HepG2 (cell line): ENCODE results near the gene AKT2. TPM values are rescaled to one million over a fixed set of nuclear protein-coding genes. Genes with fewer than 3 reads are reported as not detected.

Source experiments
- BHLHE40 ChIP-seq: IDR thresholded peaks from 2 replicates; pipeline ENCODE4 v1.6.1; 2011; ENCODE audit warnings: low read length, improper control_type of control experiment
- FOXA3 ChIP-seq: IDR thresholded peaks from 2 replicates; pipeline ENCODE4 v1.6.1; 2016; ENCODE audit warnings: missing genetic modification reagents, missing compliant biosample characterization
- MIER2 ChIP-seq: IDR thresholded peaks from 2 replicates; pipeline ENCODE4 v1.6.1; 2016; ENCODE audit warnings: missing biosample characterization, missing genetic modification reagents
- RBM39 ChIP-seq: fragments of 200-400 bp; formaldehyde crosslinking; IDR thresholded peaks from one replicate; pipeline ENCODE4 v1.6.1; 2018; ENCODE audit warnings: antibody characterized with exemption, mild to moderate bottlenecking, low read depth, low read length; ENCODE audit not compliant: poor library complexity, severe bottlenecking
- SMYD3 ChIP-seq: sonication (generic); formaldehyde crosslinking; IDR thresholded peaks from 2 replicates; pipeline ENCODE4 v1.8.1; 2023; ENCODE audit warnings: mild to moderate bottlenecking, missing genetic modification reagents
- SUZ12 ChIP-seq: fragments of 150-350 bp; IDR thresholded peaks from 2 replicates; pipeline ENCODE4 v1.6.1; 2014; ENCODE audit warnings: low read depth, low read length
- ZFP62 ChIP-seq: sonication (generic); formaldehyde crosslinking; IDR thresholded peaks from 2 replicates; pipeline ENCODE4 v1.4.0; 2020; ENCODE audit warnings: missing genetic modification reagents
- ZNF143 ChIP-seq: sonication (generic); formaldehyde crosslinking; IDR thresholded peaks from 2 replicates; pipeline ENCODE4 v1.4.0; 2020; ENCODE audit warnings: missing genetic modification reagents
- ZNF24 ChIP-seq: fragments of 450-650 bp; IDR thresholded peaks from 2 replicates; pipeline ENCODE4 v1.6.1; 2017; ENCODE audit warnings: antibody characterized with exemption, mild to moderate bottlenecking
- ZNF749 ChIP-seq: sonication (generic); formaldehyde crosslinking; IDR thresholded peaks from 2 replicates; pipeline ENCODE4 v1.8.0; 2022; ENCODE audit warnings: mild to moderate bottlenecking, missing genetic modification reagents, moderate library complexity, borderline replicate concordance
- ZNF768 ChIP-seq: sonication (generic); formaldehyde crosslinking; IDR thresholded peaks from 2 replicates; pipeline ENCODE4 v1.4.0; 2020; ENCODE audit warnings: missing genetic modification reagents
- ZNF777 ChIP-seq: sonication (generic); formaldehyde crosslinking; IDR thresholded peaks from 2 replicates; pipeline ENCODE4 v1.4.0; 2020; ENCODE audit warnings: missing genetic modification reagents
- ZNF850 ChIP-seq: sonication (generic); formaldehyde crosslinking; conservative IDR thresholded peaks from 2 replicates; pipeline ENCODE4 v1.9.0; 2021; ENCODE audit warnings: mild to moderate bottlenecking, missing genetic modification reagents
- polyA plus RNA-seq, 8 experiments: library from polyadenylated mRNA; depleted of rRNA in 3 of 8; stranded (reverse) in 7 of 8; unstranded in 1 of 8; fragments of >200 nt; fragmentation: Illumina TruSeq in 4 of 8; extraction: Trizol in 4 of 8; gene quantifications; 2 replicates each; pipeline versions ENCODE4 v1.2.1 to v1.2.3, GENCODE V29; 2011 to 2016; ENCODE audit warnings: low read depth in 4 of 8, missing spikeins in 1 of 8, mixed read lengths in 1 of 8; ENCODE audit not compliant: insufficient read depth in 1 of 8
- total RNA-seq, 5 experiments: library from RNA; depleted of rRNA; stranded (reverse); fragments of >200 nt; fragmentation: Illumina TruSeq; extraction: Trizol; gene quantifications; 2 replicates each; pipeline ENCODE4 v1.2.3, GENCODE V29; 2016; ENCODE audit warnings: low read depth in 1 of 5
- TF ChIP-seq, protein P1 (sequence below): sonication (generic); formaldehyde crosslinking; IDR thresholded peaks from 2 replicates; pipeline ENCODE4 v1.5.1; 2020; ENCODE audit warnings: mild to moderate bottlenecking, missing genetic modification reagents, moderate library complexity
- TF ChIP-seq, protein P2 (sequence below): sonication (generic); formaldehyde crosslinking; IDR thresholded peaks from 2 replicates; pipeline ENCODE4 v1.4.0; 2020; ENCODE audit warnings: missing genetic modification reagents, borderline replicate concordance
- TF ChIP-seq, protein P3 (sequence below): sonication (generic); formaldehyde crosslinking; IDR thresholded peaks from 2 replicates; pipeline ENCODE4 v1.9.0; 2021; ENCODE audit warnings: missing genetic modification reagents, borderline replicate concordance
- TF ChIP-seq, protein P4 (sequence below): sonication (generic); formaldehyde crosslinking; conservative IDR thresholded peaks from 2 replicates; pipeline ENCODE4 v1.8.1; 2023; ENCODE audit warnings: missing genetic modification reagents

The AKT2 gene
- total and polyA plus RNA-seq, 2 of the 13 experiments (the other 11 are each of a cell fraction or from before 2014, with no cell fraction given) = 82.1 to 173 TPM

DNA sequence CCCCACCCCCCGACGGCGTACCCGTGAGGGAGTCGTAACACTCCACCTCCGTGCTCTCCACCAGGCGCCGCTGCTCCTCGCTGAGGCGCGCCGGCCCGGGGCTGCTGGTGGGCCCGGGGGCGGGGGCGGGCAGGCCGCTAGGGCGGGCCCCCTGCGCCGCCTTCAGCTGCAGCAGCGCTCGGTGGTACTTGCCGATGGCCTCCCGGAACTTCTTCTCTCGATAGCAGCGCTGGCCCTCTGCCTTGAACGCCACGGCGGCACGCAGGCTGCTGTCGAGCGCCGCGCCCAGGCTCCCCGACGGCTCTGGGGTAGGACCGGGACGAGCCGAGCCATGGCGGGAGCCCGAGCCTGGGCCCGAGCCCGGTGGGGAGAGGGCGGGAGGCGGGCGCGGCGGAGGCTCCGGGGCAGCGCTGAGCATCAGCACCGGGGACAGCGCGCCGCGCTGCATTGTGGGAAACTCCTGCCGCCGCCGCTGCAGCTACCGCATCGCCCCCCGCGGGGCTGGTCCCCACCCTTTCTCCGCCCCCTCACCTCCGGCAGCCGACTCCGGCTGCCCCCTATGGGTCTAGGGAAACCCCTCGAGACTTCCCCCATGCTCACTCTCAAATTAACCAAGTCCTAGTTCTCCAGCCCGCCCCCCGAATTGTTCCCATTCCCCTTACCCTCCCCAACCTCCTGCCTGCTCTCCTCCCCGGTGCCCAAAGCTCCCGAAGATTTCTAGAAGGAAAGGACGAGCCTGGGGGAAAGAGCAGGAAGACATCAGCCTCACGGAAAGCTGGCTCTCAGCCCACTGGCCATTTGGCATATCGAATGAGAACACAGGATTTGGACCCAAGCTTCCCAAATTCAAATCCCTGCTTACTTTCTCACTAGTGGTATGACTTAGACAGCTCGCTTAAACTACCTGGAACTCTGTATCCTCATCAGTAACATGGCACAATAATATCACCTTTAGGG lies 66.9 kb downstream of the AKT2 start, which contains the start of gene TTC9B (continued):
- TF ChIP-seq ZNF143 (CRISPR knock-in tag) = peak; percentile 86
- peak; percentile 37; the same call in 1 of the 2 replicates for TF ChIP-seq ZNF768 (CRISPR knock-in tag)
- peak; percentile 72 for TF ChIP-seq ZNF777 (CRISPR knock-in tag)
- TF ChIP-seq SUZ12 = peak; percentile 20; the same call in 1 of the 2 replicates
- no peak for TF ChIP-seq BHLHE40
- TF ChIP-seq, protein P1, sequence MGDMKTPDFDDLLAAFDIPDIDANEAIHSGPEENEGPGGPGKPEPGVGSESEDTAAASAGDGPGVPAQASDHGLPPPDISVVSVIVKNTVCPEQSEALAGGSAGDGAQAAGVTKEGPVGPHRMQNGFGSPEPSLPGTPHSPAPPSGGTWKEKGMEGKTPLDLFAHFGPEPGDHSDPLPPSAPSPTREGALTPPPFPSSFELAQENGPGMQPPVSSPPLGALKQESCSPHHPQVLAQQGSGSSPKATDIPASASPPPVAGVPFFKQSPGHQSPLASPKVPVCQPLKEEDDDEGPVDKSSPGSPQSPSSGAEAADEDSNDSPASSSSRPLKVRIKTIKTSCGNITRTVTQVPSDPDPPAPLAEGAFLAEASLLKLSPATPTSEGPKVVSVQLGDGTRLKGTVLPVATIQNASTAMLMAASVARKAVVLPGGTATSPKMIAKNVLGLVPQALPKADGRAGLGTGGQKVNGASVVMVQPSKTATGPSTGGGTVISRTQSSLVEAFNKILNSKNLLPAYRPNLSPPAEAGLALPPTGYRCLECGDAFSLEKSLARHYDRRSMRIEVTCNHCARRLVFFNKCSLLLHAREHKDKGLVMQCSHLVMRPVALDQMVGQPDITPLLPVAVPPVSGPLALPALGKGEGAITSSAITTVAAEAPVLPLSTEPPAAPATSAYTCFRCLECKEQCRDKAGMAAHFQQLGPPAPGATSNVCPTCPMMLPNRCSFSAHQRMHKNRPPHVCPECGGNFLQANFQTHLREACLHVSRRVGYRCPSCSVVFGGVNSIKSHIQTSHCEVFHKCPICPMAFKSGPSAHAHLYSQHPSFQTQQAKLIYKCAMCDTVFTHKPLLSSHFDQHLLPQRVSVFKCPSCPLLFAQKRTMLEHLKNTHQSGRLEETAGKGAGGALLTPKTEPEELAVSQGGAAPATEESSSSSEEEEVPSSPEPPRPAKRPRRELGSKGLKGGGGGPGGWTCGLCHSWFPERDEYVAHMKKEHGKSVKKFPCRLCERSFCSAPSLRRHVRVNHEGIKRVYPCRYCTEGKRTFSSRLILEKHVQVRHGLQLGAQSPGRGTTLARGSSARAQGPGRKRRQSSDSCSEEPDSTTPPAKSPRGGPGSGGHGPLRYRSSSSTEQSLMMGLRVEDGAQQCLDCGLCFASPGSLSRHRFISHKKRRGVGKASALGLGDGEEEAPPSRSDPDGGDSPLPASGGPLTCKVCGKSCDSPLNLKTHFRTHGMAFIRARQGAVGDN (CRISPR knock-in tag) = peak; percentile 35; the same call in 1 of the 2 replicates
- no peak for TF ChIP-seq SMYD3 (CRISPR knock-in tag)
- TF ChIP-seq ZNF749 (CRISPR knock-in tag) = no peak
- TF ChIP-seq FOXA3 = no peak
- TF ChIP-seq, protein P2, sequence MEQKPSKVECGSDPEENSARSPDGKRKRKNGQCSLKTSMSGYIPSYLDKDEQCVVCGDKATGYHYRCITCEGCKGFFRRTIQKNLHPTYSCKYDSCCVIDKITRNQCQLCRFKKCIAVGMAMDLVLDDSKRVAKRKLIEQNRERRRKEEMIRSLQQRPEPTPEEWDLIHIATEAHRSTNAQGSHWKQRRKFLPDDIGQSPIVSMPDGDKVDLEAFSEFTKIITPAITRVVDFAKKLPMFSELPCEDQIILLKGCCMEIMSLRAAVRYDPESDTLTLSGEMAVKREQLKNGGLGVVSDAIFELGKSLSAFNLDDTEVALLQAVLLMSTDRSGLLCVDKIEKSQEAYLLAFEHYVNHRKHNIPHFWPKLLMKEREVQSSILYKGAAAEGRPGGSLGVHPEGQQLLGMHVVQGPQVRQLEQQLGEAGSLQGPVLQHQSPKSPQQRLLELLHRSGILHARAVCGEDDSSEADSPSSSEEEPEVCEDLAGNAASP (CRISPR knock-in tag) = no peak
- TF ChIP-seq, protein P3, sequence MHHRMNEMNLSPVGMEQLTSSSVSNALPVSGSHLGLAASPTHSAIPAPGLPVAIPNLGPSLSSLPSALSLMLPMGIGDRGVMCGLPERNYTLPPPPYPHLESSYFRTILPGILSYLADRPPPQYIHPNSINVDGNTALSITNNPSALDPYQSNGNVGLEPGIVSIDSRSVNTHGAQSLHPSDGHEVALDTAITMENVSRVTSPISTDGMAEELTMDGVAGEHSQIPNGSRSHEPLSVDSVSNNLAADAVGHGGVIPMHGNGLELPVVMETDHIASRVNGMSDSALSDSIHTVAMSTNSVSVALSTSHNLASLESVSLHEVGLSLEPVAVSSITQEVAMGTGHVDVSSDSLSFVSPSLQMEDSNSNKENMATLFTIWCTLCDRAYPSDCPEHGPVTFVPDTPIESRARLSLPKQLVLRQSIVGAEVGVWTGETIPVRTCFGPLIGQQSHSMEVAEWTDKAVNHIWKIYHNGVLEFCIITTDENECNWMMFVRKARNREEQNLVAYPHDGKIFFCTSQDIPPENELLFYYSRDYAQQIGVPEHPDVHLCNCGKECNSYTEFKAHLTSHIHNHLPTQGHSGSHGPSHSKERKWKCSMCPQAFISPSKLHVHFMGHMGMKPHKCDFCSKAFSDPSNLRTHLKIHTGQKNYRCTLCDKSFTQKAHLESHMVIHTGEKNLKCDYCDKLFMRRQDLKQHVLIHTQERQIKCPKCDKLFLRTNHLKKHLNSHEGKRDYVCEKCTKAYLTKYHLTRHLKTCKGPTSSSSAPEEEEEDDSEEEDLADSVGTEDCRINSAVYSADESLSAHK (CRISPR knock-in tag) = no peak
- TF ChIP-seq ZNF24 = no peak
- no peak for TF ChIP-seq ZFP62 (CRISPR knock-in tag)
- TF ChIP-seq RBM39 = no peak
- peak; percentile 74 for TF ChIP-seq MIER2 (CRISPR knock-in tag)
- TF ChIP-seq ZNF850 (CRISPR knock-in tag) = no peak
- TF ChIP-seq, protein P4, sequence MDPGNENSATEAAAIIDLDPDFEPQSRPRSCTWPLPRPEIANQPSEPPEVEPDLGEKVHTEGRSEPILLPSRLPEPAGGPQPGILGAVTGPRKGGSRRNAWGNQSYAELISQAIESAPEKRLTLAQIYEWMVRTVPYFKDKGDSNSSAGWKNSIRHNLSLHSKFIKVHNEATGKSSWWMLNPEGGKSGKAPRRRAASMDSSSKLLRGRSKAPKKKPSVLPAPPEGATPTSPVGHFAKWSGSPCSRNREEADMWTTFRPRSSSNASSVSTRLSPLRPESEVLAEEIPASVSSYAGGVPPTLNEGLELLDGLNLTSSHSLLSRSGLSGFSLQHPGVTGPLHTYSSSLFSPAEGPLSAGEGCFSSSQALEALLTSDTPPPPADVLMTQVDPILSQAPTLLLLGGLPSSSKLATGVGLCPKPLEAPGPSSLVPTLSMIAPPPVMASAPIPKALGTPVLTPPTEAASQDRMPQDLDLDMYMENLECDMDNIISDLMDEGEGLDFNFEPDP = no peak
